CD14-positive monocyte (primary cell): ENCODE results near the gene TNIK. TPM values are rescaled to one million over a fixed set of nuclear protein-coding genes. Genes with fewer than 3 reads are reported as not detected.
"Not testable (repeated sequence)": the region's sequence is repeated elsewhere in the genome, so short reads cannot be mapped to it uniquely, and the experiment has no call there.

Experiments
- DNase-seq, 3 donors: peaks; one replicate each; pipeline ENCODE4 v3.0.0-alpha.2; 2011 to 2022
- H2AFZ ChIP-seq: 2 replicates; pipeline ENCODE4 v1.6.0; 2012; ENCODE audit warnings: mild to moderate bottlenecking, low read depth, low read length, inconsistent platforms; ENCODE audit not compliant: insufficient read depth, poor library complexity, severe bottlenecking
- H3K27ac ChIP-seq, 2 donors: 1 replicate in 1 of 2; 2 replicates in 1 of 2; pipeline ENCODE4 v1.5.1; 2012 to 2013; ENCODE audit warnings: low read length in 2 of 2, control low read depth in 1 of 2, inconsistent platforms in 1 of 2, low read depth in 1 of 2, mild to moderate bottlenecking in 1 of 2
- H3K27me3 ChIP-seq, 2 donors: one replicate each; pipeline versions ENCODE4 v1.6.0 to v1.6.1; 2011 to 2013; ENCODE audit warnings: low read length in 2 of 2; ENCODE audit not compliant: control insufficient read depth in 2 of 2, insufficient read depth in 2 of 2
- H3K36me3 ChIP-seq, 2 donors: replicated peaks in 1 of 2; 1 replicate in 1 of 2; 2 replicates in 1 of 2; pipeline versions ENCODE4 v1.5.1 to v1.6.1; 2012 to 2013; ENCODE audit warnings: low read length in 2 of 2, control low read depth in 1 of 2, inconsistent platforms in 1 of 2, mild to moderate bottlenecking in 1 of 2; ENCODE audit not compliant: insufficient read depth in 2 of 2, control insufficient read depth in 1 of 2
- H3K4me1 ChIP-seq, 2 donors: 1 replicate in 1 of 2; 2 replicates in 1 of 2; pipeline versions ENCODE4 v1.5.1 to v1.6.1; 2012 to 2013; ENCODE audit warnings: low read length in 2 of 2, control low read depth in 1 of 2, inconsistent platforms in 1 of 2, mild to moderate bottlenecking in 1 of 2, moderate library complexity in 1 of 2; ENCODE audit not compliant: insufficient read depth in 2 of 2, control insufficient read depth in 1 of 2
- H3K4me2 ChIP-seq: replicated peaks from 2 replicates; pipeline ENCODE3; 2012; ENCODE audit warnings: low read length, moderate library complexity, mild to moderate bottlenecking; ENCODE audit not compliant: poor library complexity, severe bottlenecking; ENCODE audit errors: extremely low read depth
- H3K4me3 ChIP-seq, 3 experiments: fragments of 200-600 bp in 1 of 3; sonication (generic) in 1 of 3; replicated peaks in 1 of 3; 1 replicate in 2 of 3; 2 replicates in 1 of 3; pipeline ENCODE4 v1.5.1; 2011 to 2013; ENCODE audit warnings: low read length in 3 of 3, mild to moderate bottlenecking in 3 of 3, control low read depth in 2 of 3, low read depth in 2 of 3, inconsistent platforms in 1 of 3, moderate library complexity in 1 of 3
- H3K79me2 ChIP-seq: 2 replicates; pipeline ENCODE4 v1.6.0; 2012; ENCODE audit warnings: mild to moderate bottlenecking, control low read depth, inconsistent platforms, low read length, moderate library complexity; ENCODE audit not compliant: insufficient read depth
- H3K9ac ChIP-seq: 2 replicates; pipeline ENCODE4 v1.6.0; 2017; ENCODE audit warnings: low read length, mild to moderate bottlenecking; ENCODE audit not compliant: insufficient read depth, poor library complexity, severe bottlenecking
- H3K9me3 ChIP-seq, 2 donors: replicated peaks in 1 of 2; 1 replicate in 1 of 2; 2 replicates in 1 of 2; pipeline versions ENCODE4 v1.5.1 to v1.6.1; 2012 to 2013; ENCODE audit warnings: low read length in 2 of 2, control low read depth in 1 of 2; ENCODE audit not compliant: control insufficient read depth in 1 of 2, insufficient read depth in 1 of 2
- H4K20me1 ChIP-seq: 2 replicates; pipeline ENCODE4 v1.6.0; 2012; ENCODE audit warnings: mild to moderate bottlenecking, low read length, control low read depth, moderate library complexity; ENCODE audit not compliant: insufficient read depth
- H3K27ac Mint-ChIP-seq, 7 donors: one replicate each; pipeline ENCODE4 v1.8.0; 2020; ENCODE audit warnings: mild to moderate bottlenecking in 7 of 7, mixed read lengths in 7 of 7, moderate library complexity in 6 of 7, inconsistent platforms in 2 of 7
- H3K27me3 Mint-ChIP-seq, 3 donors: one replicate each; pipeline ENCODE4 v1.8.0; 2021 to 2022; ENCODE audit warnings: low read depth in 3 of 3, mild to moderate bottlenecking in 3 of 3, mixed read lengths in 3 of 3, moderate library complexity in 3 of 3, inconsistent platforms in 1 of 3
- H3K36me3 Mint-ChIP-seq, 2 donors: one replicate each; pipeline ENCODE4 v1.8.0; 2020; ENCODE audit warnings: mixed read lengths in 2 of 2, inconsistent platforms in 1 of 2, mild to moderate bottlenecking in 1 of 2
- H3K4me1 Mint-ChIP-seq: one replicate; pipeline ENCODE4 v1.8.0; 2020; ENCODE audit warnings: mild to moderate bottlenecking, mixed read lengths
- H3K4me3 Mint-ChIP-seq, 2 donors: one replicate each; pipeline ENCODE4 v1.8.0; 2020; ENCODE audit warnings: mild to moderate bottlenecking in 2 of 2, mixed read lengths in 2 of 2, moderate library complexity in 1 of 2
- H3K9me3 Mint-ChIP-seq, 7 donors: one replicate each; pipeline ENCODE4 v1.8.0; 2020 to 2022; ENCODE audit warnings: mixed read lengths in 7 of 7, mild to moderate bottlenecking in 6 of 7, moderate library complexity in 6 of 7, inconsistent platforms in 2 of 7
- CTCF ChIP-seq: fragments of 200-600 bp; IDR thresholded peaks from one replicate; pipeline ENCODE4 v1.8.0; 2022; ENCODE audit warnings: antibody characterized with exemption, mild to moderate bottlenecking
- WGBS: methylation state at CpG from one replicate; pipeline ENCODE4 v1.1.5; 2013; ENCODE audit warnings: missing lambda C conversion rate; ENCODE audit not compliant: insufficient coverage; 5-methylcytosine and 5-hydroxymethylcytosine counted together
- intact Hi-C, 2 donors: fragments of 100-400 bp; cut with micrococcal nuclease; formaldehyde crosslinking; loops; one replicate each; pipeline versions ENCODE4 v1.15.0 to v1.15.1; 2023
- polyA plus RNA-seq, 3 donors: library from polyadenylated mRNA; depleted of rRNA in 1 of 3; unstranded in 2 of 3; stranded (reverse) in 1 of 3; fragments of 300-500 nt in 2 of 3; fragments of >200 nt in 1 of 3; fragmentation: Illumina TruSeq in 2 of 3; gene quantifications; 1 replicate in 2 of 3; 2 replicates in 1 of 3; pipeline ENCODE4 v1.2.3, GENCODE V29; 2012 to 2021

TNIK gene
- polyA plus RNA-seq, 3 donors, result 0.36 to 1.8 (median 0.75) TPM

- no peaks in the 10 kb centered on the region for H4K20me1 ChIP-seq
- H3K4me3 Mint-ChIP-seq, result no peak overlapping the region
- 82% methylated on average over 2 of the region's 6 CpGs for WGBS
- H3K9me3 Mint-ChIP-seq, result peaks cover 0 to 3% (median 2%) of the 10 kb centered on the region in 7 donors
- TF ChIP-seq CTCF, result no peak
- no peak overlapping the region for H3K9ac ChIP-seq
- peaks cover 0 to 2% (median under 1%) of the 10 kb centered on the region in 3 donors for H3K27me3 Mint-ChIP-seq
- H3K4me2 ChIP-seq, result no peak overlapping the region
- H3K27me3 ChIP-seq, result no peaks in the 10 kb centered on the region
- peaks cover 2% of the 10 kb centered on the region for H3K4me1 Mint-ChIP-seq
- H3K79me2 ChIP-seq, result no peaks in the 10 kb centered on the region
- intact Hi-C loops, result no loop called here
- H3K4me1 ChIP-seq, result no peaks in the 10 kb centered on the region
- H3K9me3 ChIP-seq, result no peaks in the 10 kb centered on the region
- H3K27ac Mint-ChIP-seq, result no peak overlapping the region
- no peak overlapping the region for H3K27ac ChIP-seq
- no peaks in the 10 kb centered on the region for H3K36me3 Mint-ChIP-seq
- no peaks in the 10 kb centered on the region for H3K36me3 ChIP-seq
- H2AFZ ChIP-seq, result no peak overlapping the region
- H3K4me3 ChIP-seq, result no peak overlapping the region
- no peak for DNase-seq
Measured at GRCh38 chr3:171306631-171307030, 153.6 kb downstream of the TNIK start.

GRCh38 chr3:171305823-171306222, 154.4 kb downstream of the TNIK start:
- H3K27ac ChIP-seq, H3K9me3 ChIP-seq, H3K27me3 Mint-ChIP-seq, H3K9ac ChIP-seq, H3K9me3 Mint-ChIP-seq, H3K4me3 Mint-ChIP-seq, intact Hi-C loops, DNase-seq, H3K4me1 Mint-ChIP-seq, H4K20me1 ChIP-seq, H3K36me3 ChIP-seq, H3K4me1 ChIP-seq, H3K27me3 ChIP-seq, H2AFZ ChIP-seq, H3K36me3 Mint-ChIP-seq, H3K79me2 ChIP-seq, H3K4me3 ChIP-seq, H3K27ac Mint-ChIP-seq, H3K4me2 ChIP-seq: not testable (repeated sequence)
- WGBS, result no CpG with 5 or more reads among the region's 3 CpGs

GRCh38 chr3:171304498-171304897, 155.7 kb downstream of the TNIK start:
- H3K36me3 Mint-ChIP-seq, H2AFZ ChIP-seq, H3K4me3 ChIP-seq, H3K36me3 ChIP-seq, H3K4me1 Mint-ChIP-seq, H4K20me1 ChIP-seq, H3K4me1 ChIP-seq, H3K27me3 ChIP-seq, intact Hi-C loops, H3K79me2 ChIP-seq, H3K27me3 Mint-ChIP-seq, H3K4me2 ChIP-seq, H3K9me3 ChIP-seq, DNase-seq, H3K9ac ChIP-seq, H3K27ac ChIP-seq, H3K9me3 Mint-ChIP-seq, H3K27ac Mint-ChIP-seq, H3K4me3 Mint-ChIP-seq: not testable (repeated sequence)
- no CpG with 5 or more reads among the region's 4 CpGs for WGBS

DNA sequence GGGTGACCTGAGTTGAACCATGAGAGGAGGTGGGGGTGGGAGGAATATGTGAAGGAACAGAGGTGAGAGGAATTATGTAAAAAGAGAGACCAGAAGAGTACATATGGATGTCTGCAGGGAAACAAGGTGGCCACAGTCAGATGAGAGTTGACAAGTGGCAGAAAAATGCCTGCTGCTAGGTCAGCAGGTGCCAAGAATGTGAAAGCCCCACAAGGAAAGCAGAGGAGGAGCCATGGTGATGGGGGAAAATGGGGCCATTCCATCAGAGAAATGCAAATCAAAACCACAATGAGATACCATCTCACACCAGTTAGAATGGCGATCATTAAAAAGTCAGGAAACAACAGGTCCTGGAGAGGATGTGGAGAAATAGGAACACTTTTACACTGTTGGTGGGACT, 156.2 kb downstream of the TNIK start:
- DNase-seq, H3K4me3 Mint-ChIP-seq, H3K4me1 Mint-ChIP-seq, intact Hi-C loops, H3K4me2 ChIP-seq, H4K20me1 ChIP-seq, H2AFZ ChIP-seq, H3K27me3 Mint-ChIP-seq, H3K9me3 Mint-ChIP-seq, H3K36me3 Mint-ChIP-seq, H3K4me3 ChIP-seq, H3K9me3 ChIP-seq, H3K27ac ChIP-seq, H3K27me3 ChIP-seq, H3K27ac Mint-ChIP-seq, H3K4me1 ChIP-seq, H3K36me3 ChIP-seq, H3K79me2 ChIP-seq, H3K9ac ChIP-seq: not testable (repeated sequence)
- no CpG with 5 or more reads among the region's 1 CpG for WGBS
